Gastrocnemius medialis (tissue), 4 donors: ENCODE measurements around the gene STARD13. TPM values are rescaled to one million over a fixed set of nuclear protein-coding genes. Genes with fewer than 3 reads are reported as not detected.

ENCODE experiments used
- ATAC-seq, 2 donors: fragments of 150-250 bp; one replicate each; pipeline ENCODE4 v1.9.1; 2016
- DNase-seq, 2 donors: peaks; one replicate each; pipeline ENCODE4 v3.0.0-alpha.2; 2019
- H3K27ac ChIP-seq, 4 donors: fragments of 200-600 bp; sonication (generic); 1 replicate in 1 of 4; 2 replicates in 3 of 4; pipeline ENCODE4 v1.5.1; 2016 to 2018; ENCODE audit warnings: mild to moderate bottlenecking in 2 of 4, moderate library complexity in 1 of 4
- H3K27me3 ChIP-seq, 3 donors: fragments of 200-600 bp; sonication (generic) in 2 of 3; 1 replicate in 1 of 3; 2 replicates in 2 of 3; pipeline versions ENCODE4 v1.5.1 to v1.6.0; 2016 to 2019; ENCODE audit warnings: mild to moderate bottlenecking in 1 of 3, moderate library complexity in 1 of 3
- H3K36me3 ChIP-seq, 2 donors: fragments of 200-600 bp; sonication (generic) in 1 of 2; one replicate each; pipeline ENCODE4 v1.5.1; 2017 to 2018
- H3K4me1 ChIP-seq, 2 donors: fragments of 200-600 bp; sonication (generic) in 1 of 2; one replicate each; pipeline ENCODE4 v1.5.1; 2016 to 2017; ENCODE audit warnings: mild to moderate bottlenecking in 2 of 2
- H3K4me3 ChIP-seq, 4 donors: fragments of 200-600 bp; sonication (generic) in 3 of 4; 1 replicate in 1 of 4; 2 replicates in 3 of 4; pipeline ENCODE4 v1.5.1; 2016 to 2019; ENCODE audit warnings: mild to moderate bottlenecking in 2 of 4
- H3K9me3 ChIP-seq, 3 donors: fragments of 200-600 bp; sonication (generic) in 2 of 3; 1 replicate in 1 of 3; 2 replicates in 2 of 3; pipeline ENCODE4 v1.5.1; 2016 to 2019
- POLR2A ChIP-seq, 2 donors: fragments of 450-650 bp; IDR thresholded peaks; one replicate each; pipeline ENCODE4 v1.6.1; 2017; ENCODE audit warnings: antibody characterized with exemption in 2 of 2, mild to moderate bottlenecking in 2 of 2, moderate library complexity in 2 of 2
- in situ Hi-C, 4 donors: fragments of 200-750 bp; cut with MboI; loops; one replicate each; pipeline versions ENCODE4 v1.15.0 to v1.8.0; 2017; ENCODE audit warnings: low sequenced_read_pairs in 4 of 4
- intact Hi-C: fragments of 100-400 bp; cut with DNase I; formaldehyde crosslinking; loops from one replicate; pipeline ENCODE4 v1.15.1; 2023; ENCODE audit warnings: low total_unique reads
- total RNA-seq, 4 donors: library from RNA; depleted of rRNA; stranded (reverse); fragments of >200 nt; gene quantifications; one replicate each; pipeline versions ENCODE4 v1.1.0 to v1.2.3, GENCODE V29; 2016
- TF ChIP-seq, protein P1 (sequence below), 5 experiments: fragments of 450-650 bp in 3 of 5; fragments of 200-600 bp in 2 of 5; sonication (generic) in 2 of 5; IDR thresholded peaks in 4 of 5; conservative IDR thresholded peaks in 1 of 5; 1 replicate in 4 of 5; 2 replicates in 1 of 5; pipeline ENCODE4 v1.5.1; 2016 to 2019; ENCODE audit warnings: antibody characterized with exemption in 5 of 5, mild to moderate bottlenecking in 3 of 5, moderate library complexity in 3 of 5

Gene STARD13
- total RNA-seq, 4 donors from 2014 or later: 7.7 to 19.3 (median 12.0) TPM

DNA sequence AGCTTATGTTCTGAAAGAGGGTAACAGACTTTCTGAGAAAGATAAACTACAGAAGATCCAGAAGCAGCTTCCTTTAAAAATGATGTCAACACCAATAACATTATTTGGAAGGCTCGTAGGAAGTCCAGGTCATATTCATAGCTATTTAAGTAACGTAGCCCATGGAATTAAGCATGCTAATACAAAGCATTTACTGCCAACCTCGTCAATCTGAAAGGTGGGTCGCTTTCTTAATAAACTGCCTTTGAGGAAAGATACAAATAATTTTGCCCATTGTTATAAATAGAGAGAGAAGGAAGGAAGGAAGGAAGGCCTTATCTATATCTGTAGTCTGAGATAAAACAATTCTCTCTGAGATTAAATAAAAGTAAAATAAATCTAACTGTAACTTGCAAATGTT lies 80.3 kb downstream of the STARD13 start:
- Histone ChIP-seq H3K9me3 (no peaks in the 10 kb centered on the region), H3K4me1 (peaks cover 39 to 42% of the 10 kb centered on the region in 2 donors), H3K4me3 (peak overlapping the region; percentile 37 to 48 (median 42)), H3K36me3 (no peaks in the 10 kb centered on the region), H3K27ac (peak overlapping the region; percentile 54 to 76 (median 75)), H3K27me3 (no peaks in the 10 kb centered on the region)
- in situ Hi-C loops (no loop called here), intact Hi-C loops (no loop called here)
- DNase-seq (no peak), ATAC-seq (no peak)
- TF ChIP-seq, protein P1, sequence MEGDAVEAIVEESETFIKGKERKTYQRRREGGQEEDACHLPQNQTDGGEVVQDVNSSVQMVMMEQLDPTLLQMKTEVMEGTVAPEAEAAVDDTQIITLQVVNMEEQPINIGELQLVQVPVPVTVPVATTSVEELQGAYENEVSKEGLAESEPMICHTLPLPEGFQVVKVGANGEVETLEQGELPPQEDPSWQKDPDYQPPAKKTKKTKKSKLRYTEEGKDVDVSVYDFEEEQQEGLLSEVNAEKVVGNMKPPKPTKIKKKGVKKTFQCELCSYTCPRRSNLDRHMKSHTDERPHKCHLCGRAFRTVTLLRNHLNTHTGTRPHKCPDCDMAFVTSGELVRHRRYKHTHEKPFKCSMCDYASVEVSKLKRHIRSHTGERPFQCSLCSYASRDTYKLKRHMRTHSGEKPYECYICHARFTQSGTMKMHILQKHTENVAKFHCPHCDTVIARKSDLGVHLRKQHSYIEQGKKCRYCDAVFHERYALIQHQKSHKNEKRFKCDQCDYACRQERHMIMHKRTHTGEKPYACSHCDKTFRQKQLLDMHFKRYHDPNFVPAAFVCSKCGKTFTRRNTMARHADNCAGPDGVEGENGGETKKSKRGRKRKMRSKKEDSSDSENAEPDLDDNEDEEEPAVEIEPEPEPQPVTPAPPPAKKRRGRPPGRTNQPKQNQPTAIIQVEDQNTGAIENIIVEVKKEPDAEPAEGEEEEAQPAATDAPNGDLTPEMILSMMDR (IDR thresholded peaks at IDR 0.05 in 4 of 5, conservative IDR thresholded peaks at IDR 0.05 in 1 of 5): no peak
- no peak for TF ChIP-seq POLR2A (IDR thresholded peaks at IDR 0.05)

DNA sequence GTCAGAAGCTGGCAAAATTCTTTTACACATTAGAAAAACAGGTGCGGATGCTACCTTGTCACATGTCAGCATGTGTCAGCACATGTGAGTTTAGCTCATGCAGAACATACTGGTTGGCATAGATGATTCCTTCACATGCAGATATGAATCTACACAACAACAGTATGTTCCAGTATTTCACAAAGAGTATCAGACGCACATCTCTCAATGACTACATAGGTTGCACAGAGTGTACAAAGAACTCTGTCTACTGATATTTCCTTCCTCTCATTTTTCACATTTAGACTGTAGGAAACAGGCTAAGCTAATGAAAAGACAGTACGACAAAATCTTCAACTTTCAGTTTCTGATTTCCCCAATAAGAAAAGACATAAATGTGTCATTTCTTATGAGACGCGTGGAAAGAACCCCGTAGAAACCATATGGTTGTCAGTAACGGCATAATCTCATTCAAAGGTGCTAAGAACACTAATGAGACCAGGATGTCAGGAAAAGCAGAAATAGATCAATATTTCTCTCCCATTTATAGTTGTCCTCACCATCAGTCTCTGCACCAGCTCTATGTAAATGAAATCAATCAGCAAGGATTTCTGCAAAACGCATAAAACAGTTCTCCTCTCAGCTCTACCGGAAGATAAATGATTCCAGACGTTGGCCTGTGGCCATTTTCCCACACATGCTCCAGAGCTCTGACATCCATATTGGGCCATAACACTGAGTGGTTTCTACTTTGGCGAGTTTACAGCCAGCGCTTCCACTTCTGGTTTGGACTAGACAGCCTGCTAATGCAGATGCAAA lies 81.2 kb downstream of the STARD13 start:
- peak; percentile 20 to 33 for TF ChIP-seq POLR2A (IDR thresholded peaks at IDR 0.05)
- TF ChIP-seq, protein P1 (IDR thresholded peaks at IDR 0.05 in 4 of 5, conservative IDR thresholded peaks at IDR 0.05 in 1 of 5): no peak
- Histone ChIP-seq H3K27ac (peak overlapping the region; percentile 54 to 76 (median 75)), H3K27me3 (no peaks in the 10 kb centered on the region), H3K4me1 (peaks cover 47 to 48% of the 10 kb centered on the region in 2 donors), H3K4me3 (peak overlapping the region; percentile 37 to 48 (median 42)), H3K9me3 (no peaks in the 10 kb centered on the region), H3K36me3 (no peaks in the 10 kb centered on the region)
- DNase-seq (peak; percentile 36 to 45), ATAC-seq (peak; percentile 71 to 83)
- in situ Hi-C loops: no loop called here
- intact Hi-C loops: no loop called here

DNA sequence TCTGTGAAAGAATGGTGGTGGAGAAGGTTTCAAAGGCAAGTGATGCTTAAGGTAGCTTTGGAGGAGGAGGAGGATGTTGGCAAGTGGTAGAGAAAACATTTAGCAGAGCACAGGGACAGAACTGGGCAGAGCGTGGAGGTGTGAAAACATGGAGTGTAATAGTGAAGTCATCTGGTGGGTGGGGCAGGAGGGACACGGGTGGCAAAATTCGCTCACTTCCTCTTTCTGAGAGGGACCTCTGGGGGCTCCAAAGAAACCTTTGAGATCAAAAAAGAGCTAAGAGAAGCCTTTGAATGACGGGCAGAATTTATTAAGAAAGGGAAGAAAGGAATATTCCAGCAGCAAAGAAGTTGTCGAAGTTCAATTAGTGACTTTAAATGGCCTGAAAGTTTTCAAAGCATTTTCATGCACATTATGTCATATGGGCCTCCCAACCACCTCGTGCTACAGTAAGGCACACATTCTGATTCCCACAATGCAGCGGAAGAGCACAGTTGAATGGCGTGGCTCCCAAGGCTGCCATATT lies 82.8 kb downstream of the STARD13 start:
- no peak for ATAC-seq
- in situ Hi-C loops: no loop called here
- no peaks in the 10 kb centered on the region for H3K27me3 ChIP-seq

DNA sequence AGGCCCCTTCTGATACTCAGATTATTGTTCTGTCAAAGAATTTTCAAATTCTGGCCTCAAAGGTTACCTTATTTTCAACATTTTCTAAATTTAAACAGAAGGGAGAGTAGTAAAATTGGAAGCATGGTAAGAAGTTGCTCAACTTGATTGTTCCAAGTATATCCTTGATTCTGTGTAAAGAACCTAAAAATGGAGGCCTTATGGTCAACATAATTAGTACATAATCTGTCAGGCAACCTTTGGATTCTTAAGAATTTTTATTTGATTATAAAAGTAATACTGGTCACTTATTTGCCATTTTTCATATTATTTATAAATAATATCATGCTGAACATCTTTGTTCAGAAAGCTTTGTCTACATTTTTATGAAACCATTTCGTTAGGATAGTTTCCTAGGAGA lies 83.9 kb downstream of the STARD13 start:
- no peak overlapping the region for H3K27ac ChIP-seq
- TF ChIP-seq, protein P1 (IDR thresholded peaks at IDR 0.05 in 4 of 5, conservative IDR thresholded peaks at IDR 0.05 in 1 of 5): no peak
- no peak for TF ChIP-seq POLR2A (IDR thresholded peaks at IDR 0.05)

More for the DNA sequence above, 82.8 kb downstream of the STARD13 start:
- Histone ChIP-seq H3K36me3 (no peaks in the 10 kb centered on the region), H3K4me3 (no peak overlapping the region), H3K4me1 (peaks cover 40 to 49% of the 10 kb centered on the region in 2 donors), H3K9me3 (no peaks in the 10 kb centered on the region), H3K27ac (peak overlapping the region; percentile 31 to 76 (median 75))
- TF ChIP-seq, protein P1 (IDR thresholded peaks at IDR 0.05 in 4 of 5, conservative IDR thresholded peaks at IDR 0.05 in 1 of 5): no peak
- TF ChIP-seq POLR2A (IDR thresholded peaks at IDR 0.05): no peak
- intact Hi-C loops: no loop called here
- no peak for DNase-seq

More for the DNA sequence above, 83.9 kb downstream of the STARD13 start:
- no peaks in the 10 kb centered on the region for H3K9me3 ChIP-seq
- DNase-seq (no peak), ATAC-seq (no peak)
- H3K36me3 ChIP-seq: no peaks in the 10 kb centered on the region
- in situ Hi-C loops: no loop called here
- intact Hi-C loops: no loop called here
- peaks cover 31 to 44% of the 10 kb centered on the region in 2 donors for H3K4me1 ChIP-seq
- no peaks in the 10 kb centered on the region for H3K27me3 ChIP-seq
- H3K4me3 ChIP-seq: no peak overlapping the region
